Activated T-helper 9 cell treated with anti-CD3 and anti-CD28 coated beads, Interleukin-2, amount 50 U/mL, for 16 hours (primary cell): ENCODE data around the gene TSHZ2.

Source experiments
- DNase-seq: peaks from one replicate; pipeline ENCODE4 v3.0.0-alpha.2; 2020; ENCODE audit warnings: low read depth

The TSHZ2 gene

GRCh38 chr20:53250456-53250855, 278.3 kb downstream of the TSHZ2 start:
- DNase-seq = no peak

- DNase-seq = no peak
These were observed 279.8 kb downstream of the TSHZ2 start for GRCh38 chr20:53252002-53252401.

GRCh38 chr20:53253668-53254067, 281.5 kb downstream of the TSHZ2 start:
- no peak for DNase-seq

- no peak for DNase-seq
These were observed 283.0 kb downstream of the TSHZ2 start for GRCh38 chr20:53255102-53255710.

- DNase-seq = no peak
These were observed 286.6 kb downstream of the TSHZ2 start for GRCh38 chr20:53258741-53259140.

- DNase-seq = no peak
These were observed 288.0 kb downstream of the TSHZ2 start for GRCh38 chr20:53260168-53260567.

GRCh38 chr20:53260591-53260990, 288.4 kb downstream of the TSHZ2 start:
- DNase-seq = no peak

- DNase-seq = no peak
These were observed 290.2 kb downstream of the TSHZ2 start for GRCh38 chr20:53262365-53262764.

GRCh38 chr20:53263554-53264438, 291.6 kb downstream of the TSHZ2 start:
- DNase-seq = no peak

- DNase-seq = no peak
These were observed 292.4 kb downstream of the TSHZ2 start for GRCh38 chr20:53264604-53265003.

GRCh38 chr20:53265304-53265875, 293.2 kb downstream of the TSHZ2 start:
- no peak for DNase-seq

- no peak for DNase-seq
These were observed 297.2 kb downstream of the TSHZ2 start for GRCh38 chr20:53269380-53269779.

GRCh38 chr20:53270792-53271375, 298.7 kb downstream of the TSHZ2 start:
- no peak for DNase-seq

- DNase-seq = no peak
These were observed 302.2 kb downstream of the TSHZ2 start for GRCh38 chr20:53274365-53274764.

GRCh38 chr20:53274807-53275206, 302.6 kb downstream of the TSHZ2 start:
- DNase-seq = no peak

- DNase-seq = no peak
These were observed 304.0 kb downstream of the TSHZ2 start for GRCh38 chr20:53276143-53276542.

- no peak for DNase-seq
These were observed 306.4 kb downstream of the TSHZ2 start for GRCh38 chr20:53278555-53278954.

- DNase-seq = no peak
These were observed 307.6 kb downstream of the TSHZ2 start for GRCh38 chr20:53279735-53280134.

- no peak for DNase-seq
These were observed 309.5 kb downstream of the TSHZ2 start for GRCh38 chr20:53281557-53282117.

- no peak for DNase-seq
These were observed 310.2 kb downstream of the TSHZ2 start for GRCh38 chr20:53282217-53282955.

GRCh38 chr20:53283011-53283410, 310.9 kb downstream of the TSHZ2 start:
- no peak for DNase-seq

- no peak for DNase-seq
These were observed 311.4 kb downstream of the TSHZ2 start for GRCh38 chr20:53283597-53283996.
